ENCODE measurements around the gene MRPS31. TPM values are rescaled to one million over a fixed set of nuclear protein-coding genes. Genes with fewer than 3 reads are reported as not detected.
"Not testable (repeated sequence)": the region's sequence is repeated elsewhere in the genome, so short reads cannot be mapped to it uniquely, and the experiment has no call there.

The MRPS31 gene
- polyA plus RNA-seq, 4 donors, result 32.7 to 54.3 (median 48.6) TPM

DNA sequence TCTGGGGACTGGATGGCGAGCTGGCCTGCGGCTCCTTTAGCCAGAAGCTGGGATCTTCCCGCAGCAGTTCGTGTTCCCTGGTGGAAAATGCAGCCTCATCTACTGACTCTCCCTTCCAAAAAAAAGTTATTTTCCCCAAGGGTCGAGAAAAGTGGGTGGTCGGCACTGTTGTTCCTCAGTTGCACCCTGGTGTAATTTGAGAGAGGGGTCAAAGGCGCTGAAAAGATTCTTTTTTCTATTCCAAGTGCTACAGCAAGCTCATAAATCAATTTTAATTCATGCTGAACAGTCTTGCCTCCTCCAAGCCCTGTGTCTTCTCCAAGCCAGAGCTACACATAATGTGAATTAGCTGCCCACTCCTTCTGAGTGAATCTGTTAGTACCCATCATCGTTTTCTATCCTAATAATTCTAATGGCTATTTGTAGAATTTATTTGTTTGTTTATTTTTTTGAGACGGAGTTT lies 19.2 kb upstream of the MRPS31 start:
- peak in 1 of 4 donors; percentile 20 for DNase-seq (ENCODE audit: low read depth in 4 of 4, low spot score in 3 of 4)

DNA sequence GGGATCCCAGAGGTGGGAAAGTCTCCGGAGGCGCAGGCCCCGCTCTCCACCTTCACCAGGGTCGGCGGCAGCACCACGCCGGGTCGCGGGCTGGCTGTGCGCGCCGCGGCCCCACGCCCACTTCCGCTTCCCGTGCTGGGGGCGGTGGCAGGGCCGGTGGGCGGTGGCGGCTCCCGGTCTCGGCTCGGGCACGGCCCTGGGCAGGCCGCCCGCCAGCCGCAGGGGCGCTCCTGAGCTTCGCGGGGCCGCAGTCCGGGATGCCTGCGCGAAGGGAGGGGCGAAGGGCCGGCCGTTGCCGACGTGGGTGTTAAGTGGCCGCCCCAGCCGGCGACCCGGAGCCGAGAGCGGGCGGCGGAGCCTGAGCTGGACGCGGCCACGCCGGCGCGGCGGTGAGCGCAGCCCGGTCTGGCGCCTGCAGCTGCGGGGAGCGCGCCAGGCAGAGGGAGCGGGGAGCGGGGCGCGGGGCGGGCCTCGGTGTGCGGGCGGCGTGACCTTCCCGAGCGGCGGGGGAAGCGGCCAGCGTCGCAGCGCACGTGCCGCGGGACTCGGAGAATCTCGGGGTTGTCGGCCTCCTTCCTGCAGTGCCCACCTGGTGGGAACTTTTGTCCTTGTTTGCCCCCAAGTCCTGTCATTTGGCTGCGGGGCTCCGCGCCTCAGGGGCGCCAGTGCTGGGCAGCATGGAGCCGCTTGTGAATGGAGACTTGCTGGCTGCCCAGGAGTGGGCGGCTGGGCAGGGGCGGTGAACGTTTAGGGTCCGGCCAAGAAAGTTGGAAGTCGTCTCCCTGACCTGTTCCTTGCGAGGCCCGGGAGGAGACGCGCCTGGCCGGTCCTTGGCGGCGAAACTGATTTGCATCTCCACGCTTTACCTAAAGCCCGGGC lies 18.5 kb upstream of the MRPS31 start, which contains the start of gene SLC25A15:
TSS of gene SLC25A15 (plus strand) at position 337 of the 879 bp plus-strand sequence. CDS start 3,616 bp downstream, outside the sequence.
- peak in 3 of 4 donors; percentile 39 to 63 (median 59) for DNase-seq (ENCODE audit: low read depth in 4 of 4, low spot score in 3 of 4)

DNA sequence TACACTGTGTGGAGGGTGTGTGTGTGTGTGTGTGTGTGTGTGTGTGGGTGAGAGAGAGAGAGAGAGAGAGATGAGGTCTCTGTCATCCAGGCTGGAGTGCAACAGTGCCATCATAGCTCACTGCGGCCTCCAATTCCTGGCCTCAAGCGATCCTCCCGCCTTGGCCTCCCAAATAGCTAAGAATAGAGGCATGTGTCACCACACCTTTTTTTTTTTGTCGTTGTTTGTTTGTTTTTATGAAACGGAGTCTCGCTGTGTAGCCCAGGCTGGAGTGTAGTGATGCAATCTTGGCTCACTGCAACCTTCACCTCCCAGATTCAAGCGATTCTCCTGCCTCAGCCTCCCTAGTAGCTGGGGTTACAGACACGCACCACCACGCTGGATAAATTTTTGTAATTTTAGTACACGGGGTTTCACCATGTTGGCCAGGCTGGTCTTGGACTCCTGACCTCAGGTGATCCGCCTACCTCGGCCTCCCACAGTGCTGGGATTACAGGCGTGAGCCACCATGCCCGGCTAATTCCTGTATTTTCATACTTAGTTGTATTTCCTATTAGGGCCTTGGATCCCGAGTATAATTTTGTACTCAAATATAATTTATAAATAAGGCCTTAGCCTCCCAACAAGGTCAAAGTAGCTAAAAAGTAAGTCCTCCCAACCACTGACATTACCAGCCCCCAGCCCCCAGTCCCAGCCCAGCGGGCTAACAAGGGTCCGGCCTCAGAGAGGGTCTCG lies 17.7 kb upstream of the MRPS31 start:
- not testable (repeated sequence) for DNase-seq (ENCODE audit: low read depth in 4 of 4, low spot score in 3 of 4)

DNA sequence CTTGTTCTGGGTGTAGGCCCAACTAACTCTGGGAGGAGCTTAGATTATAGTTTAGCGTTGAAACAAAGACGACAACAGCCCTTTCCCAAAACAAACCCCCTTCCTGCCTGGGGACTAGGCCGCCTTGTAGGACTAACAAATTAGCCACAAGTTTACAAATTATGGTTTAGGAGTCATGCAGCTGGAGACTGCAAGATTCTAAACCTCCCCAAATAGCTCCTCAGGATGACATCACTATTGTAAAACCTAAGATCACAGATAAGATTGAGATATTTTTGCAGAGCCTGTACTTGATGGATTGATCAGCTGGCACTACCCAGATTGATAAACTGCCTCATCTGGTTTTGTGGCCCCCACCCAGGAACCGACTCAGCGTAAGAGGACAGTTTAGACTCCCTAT lies 16.1 kb upstream of the MRPS31 start:
- DNase-seq (ENCODE audit: low read depth in 4 of 4, low spot score in 3 of 4), result no peak

DNA sequence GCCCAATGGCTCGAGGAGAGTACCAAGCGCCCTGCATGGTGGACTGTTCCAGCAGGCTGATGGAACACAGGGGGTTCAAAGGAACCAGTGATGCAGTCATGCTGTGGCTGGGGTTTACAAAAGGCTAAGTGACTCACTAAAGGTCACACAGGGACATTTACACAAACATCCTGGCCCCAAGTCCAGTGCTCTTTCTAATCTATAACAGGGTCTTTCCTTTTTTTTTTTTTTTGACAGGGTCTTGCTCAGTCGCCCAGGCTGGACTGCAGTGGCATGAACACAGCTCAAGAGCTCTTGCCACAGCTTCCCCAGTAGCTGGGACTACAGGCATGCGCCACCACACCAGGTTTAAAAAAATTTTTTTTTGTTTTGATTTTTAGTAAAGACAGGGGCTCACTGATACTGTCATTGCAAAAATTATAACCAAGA lies 15.6 kb upstream of the MRPS31 start:
- DNase-seq (ENCODE audit: low read depth in 4 of 4, low spot score in 3 of 4), result no peak

DNA sequence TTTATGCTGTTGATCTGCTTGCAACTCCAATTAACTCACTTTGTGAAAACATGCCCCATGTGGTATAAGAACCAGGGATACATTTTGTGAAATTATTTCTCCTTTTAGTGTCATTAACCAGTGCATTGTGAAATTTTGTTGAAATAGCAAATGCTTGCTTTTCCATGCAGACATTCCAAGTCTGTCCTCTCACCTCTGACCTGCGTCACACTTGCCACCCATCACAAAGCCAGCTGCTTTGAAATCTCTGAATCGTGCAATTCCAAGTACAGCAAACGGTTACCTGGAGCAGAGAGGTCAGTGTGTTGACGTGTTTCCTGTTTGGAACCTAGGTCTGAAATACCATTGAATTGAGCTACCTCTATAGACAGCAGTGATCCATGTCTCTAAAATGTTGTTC lies 13.6 kb upstream of the MRPS31 start:
- DNase-seq (ENCODE audit: low read depth in 4 of 4, low spot score in 3 of 4), result no peak

DNA sequence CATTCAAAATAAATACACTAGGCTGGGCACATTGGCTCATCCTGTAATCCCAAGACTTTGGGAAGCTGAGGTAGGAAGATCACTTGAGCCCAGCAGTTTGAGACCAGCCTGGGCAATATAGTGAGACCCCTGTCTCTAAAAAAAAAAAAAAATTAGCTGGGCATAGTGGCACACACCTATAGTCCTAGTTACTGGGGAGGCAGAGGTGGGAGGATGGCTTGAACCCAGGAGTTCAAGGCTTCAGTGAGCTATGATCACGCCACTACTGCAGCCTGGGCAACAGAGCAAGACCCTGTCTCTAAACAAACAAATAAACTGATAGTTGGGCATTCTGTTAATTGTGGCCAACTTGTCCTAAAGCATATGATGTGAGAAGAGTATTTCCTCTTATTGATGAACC lies 12.0 kb upstream of the MRPS31 start:
- not testable (repeated sequence) for DNase-seq (ENCODE audit: low read depth in 4 of 4, low spot score in 3 of 4)

DNA sequence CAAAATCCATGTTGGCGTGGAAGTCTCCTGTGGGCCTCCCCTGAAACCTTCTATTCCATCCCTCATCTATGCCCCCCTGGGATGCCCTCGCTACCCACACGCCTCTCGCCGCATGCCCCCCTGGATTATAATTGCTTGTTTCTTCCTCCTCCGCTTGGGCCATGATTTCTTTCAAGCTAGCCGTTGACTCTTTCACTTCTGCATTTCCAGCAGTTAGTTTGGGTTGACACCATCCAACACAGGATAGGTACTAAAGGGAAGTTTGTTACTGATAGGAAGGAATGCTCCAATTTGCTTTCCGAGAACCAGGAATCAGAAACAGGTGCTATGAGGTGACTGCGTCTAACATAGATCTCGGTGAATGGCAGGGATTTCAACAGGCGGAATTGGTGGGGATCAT lies 10.7 kb upstream of the MRPS31 start:
- no peak for DNase-seq (ENCODE audit: low read depth in 4 of 4, low spot score in 3 of 4)

DNA sequence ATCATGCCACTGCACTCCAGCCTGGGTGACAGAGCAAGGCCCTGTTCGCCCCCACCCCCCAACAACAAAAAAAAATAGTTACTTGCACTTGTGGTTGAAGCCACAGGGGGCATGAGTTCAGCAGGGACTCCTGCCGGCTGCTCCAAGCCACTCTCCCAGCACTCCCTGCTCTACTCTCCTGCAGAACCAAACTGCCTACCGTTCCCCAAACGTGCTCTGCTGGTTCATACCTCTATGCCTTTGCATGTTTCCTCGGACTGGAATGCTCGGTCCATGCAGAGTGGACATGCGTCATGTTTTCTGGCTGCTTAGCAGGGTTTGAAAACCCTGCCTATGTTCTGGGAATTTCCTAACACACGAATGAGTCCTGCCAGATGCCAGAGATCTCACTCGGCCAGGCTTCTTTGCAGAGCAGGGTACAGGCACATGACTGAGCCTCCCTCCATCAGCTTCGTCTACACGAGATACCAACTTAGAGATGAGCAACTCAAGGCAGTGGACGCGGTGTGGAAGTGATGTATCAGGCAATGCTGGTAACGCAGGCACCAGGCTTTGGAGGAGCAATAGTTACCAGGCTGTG lies 9.9 kb upstream of the MRPS31 start:
- DNase-seq (ENCODE audit: low read depth in 4 of 4, low spot score in 3 of 4), result no peak

DNA sequence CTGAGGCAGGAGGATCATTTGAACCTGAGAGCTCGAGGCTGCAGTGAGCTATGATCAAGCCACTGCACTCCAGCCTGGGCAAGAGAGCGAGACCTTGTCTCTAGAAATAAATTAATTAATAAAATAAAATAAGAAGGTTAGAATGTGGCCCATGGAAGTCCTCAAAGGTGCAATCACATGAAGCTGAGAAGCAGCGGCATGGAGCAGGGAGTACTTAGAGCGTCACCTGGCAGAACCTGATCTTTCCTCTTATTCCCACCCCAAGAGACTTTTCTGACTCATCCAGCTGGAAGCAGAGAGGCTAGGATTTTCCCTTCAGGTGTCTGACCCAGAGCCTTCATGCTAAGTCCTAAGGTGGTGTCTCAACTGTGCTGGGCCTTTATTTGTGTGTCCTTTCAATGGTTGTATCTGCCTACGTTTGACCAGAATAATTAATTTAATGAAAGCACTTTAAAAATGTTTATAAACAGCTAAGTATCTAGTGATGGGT lies 8.9 kb upstream of the MRPS31 start:
- no peak for DNase-seq (ENCODE audit: low read depth in 4 of 4, low spot score in 3 of 4)

DNA sequence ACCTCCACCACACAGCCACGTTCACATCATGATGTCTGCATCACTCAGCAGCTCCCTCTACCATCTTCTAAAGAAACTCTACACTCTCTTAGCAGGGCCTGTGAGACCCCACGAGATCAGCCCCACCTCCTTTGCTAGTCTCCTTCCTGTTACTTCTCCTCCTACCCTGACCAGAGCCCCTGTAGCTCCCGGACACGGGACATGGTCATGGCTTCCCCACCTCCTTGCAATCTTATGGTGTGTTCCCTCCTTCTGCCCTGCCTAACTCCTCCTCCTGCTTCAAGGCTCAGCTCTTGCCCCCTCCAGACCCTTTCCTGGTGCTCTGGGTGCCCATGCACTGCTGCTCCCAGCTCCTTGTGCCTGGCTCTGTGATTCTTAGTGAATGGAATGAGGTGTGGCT lies 8.1 kb upstream of the MRPS31 start:
- DNase-seq (ENCODE audit: low read depth in 4 of 4, low spot score in 3 of 4), result no peak

DNA sequence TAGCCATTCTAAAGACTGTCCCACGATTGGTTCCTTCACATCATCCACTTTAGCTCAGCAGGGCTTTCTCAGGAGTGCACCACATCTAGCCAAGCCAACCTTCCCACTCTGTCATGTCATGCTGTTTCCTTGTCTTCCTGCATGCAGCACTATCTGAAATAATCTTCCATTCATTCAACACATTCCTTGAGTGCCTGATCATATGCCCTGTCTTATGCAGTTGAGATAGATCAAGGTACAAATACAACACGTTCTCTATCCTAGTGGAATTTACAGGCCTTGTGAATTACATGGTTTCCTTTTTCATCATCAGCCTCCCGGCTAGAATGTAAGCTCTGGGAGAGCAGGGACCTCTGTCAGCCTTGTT lies 6.8 kb upstream of the MRPS31 start:
- DNase-seq (ENCODE audit: low read depth in 4 of 4, low spot score in 3 of 4), result no peak

DNA sequence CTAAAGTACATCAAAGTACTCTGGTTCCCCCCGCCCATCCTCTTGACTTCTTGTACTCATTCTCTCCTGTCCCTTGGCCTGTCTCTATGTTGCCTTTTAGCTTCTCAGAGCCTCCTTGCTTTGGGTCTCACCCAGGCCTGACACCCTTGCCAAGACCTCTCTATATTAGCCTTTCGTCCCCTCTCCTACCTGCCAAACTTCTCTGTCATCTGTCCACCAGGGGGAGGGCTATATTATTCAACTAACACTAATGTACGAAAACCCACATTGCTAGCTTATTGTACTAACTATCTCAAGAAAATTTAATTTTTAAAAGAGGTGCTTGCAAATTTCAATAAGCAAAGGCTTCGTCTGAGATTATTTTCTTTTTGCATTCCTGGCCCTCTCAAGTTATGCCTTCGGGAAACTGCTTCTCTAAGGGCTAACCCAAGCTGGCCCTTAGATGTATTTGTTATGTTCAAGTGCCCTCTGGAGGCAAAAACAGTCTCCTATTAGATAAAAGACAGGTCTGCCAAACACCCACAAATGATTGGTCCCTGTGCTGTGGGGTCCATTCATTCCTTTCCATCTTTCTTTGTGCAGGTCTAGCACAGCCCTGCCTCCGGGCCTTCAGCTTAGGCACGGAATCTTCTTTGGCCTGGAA lies 6.3 kb upstream of the MRPS31 start:
- DNase-seq (ENCODE audit: low read depth in 4 of 4, low spot score in 3 of 4), result peak; percentile 22 to 39 (median 30)

DNA sequence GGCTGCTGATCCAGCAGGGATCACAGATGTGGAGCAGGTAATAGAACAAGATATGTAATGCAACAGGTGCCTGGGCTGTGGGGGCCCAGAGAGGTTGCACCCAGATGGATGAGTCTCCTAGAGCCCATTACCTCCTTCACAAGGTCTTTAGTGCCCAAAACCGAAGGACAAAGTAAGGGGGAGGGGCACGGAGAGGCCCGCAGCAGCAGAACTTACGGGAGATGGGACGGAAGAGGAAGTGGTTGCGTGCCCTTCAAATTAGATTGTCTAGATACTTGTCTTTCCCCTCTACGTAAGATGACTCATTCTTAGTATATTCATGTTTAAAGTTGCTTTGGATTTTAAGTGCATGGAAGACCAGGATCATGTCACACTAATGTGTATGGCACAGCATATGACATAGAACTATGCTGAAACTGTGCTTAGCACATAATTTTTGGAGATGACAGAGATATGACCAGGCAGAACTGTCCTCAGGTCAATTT lies 5.7 kb upstream of the MRPS31 start:
- no peak for DNase-seq (ENCODE audit: low read depth in 4 of 4, low spot score in 3 of 4)

DNA sequence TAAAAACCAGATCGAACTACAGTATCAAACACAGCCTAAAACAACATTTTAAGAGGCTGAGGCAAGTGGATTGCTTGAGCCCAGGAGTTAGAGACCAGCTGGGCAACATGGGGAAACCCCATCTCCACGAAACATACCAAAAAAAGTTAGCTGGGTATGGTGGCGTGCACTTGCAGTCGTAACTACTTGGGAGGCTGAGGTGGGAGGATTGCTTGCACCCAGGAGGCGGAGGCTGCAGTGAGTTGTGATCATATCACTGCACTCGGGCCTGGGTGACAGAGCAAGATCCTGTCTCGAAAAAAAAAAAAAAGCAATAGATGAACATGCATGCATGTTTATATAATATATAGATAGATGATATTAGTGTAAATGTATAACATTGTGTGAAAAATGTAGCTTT lies 5.2 kb upstream of the MRPS31 start:
- DNase-seq (ENCODE audit: low read depth in 4 of 4, low spot score in 3 of 4), result no peak

DNA sequence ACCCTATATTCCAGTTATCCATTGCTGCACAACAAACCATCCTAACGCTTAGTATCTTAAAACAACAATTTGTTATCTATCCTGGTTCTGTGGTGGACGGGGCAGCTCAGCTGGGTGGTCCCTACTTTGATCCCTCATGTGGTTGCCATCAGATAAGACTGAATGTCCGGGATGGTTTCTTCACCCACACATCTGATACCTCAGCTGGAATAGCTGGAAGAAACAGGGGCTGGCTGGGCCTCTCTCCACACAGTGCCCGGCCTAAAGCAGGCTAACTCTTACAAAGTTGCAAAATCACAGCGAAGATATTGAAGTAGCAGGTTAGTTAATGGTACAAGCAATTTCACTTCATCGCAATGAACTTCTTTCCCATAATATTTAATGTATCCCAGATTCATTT lies 3.7 kb upstream of the MRPS31 start:
- no peak for DNase-seq (ENCODE audit: low read depth in 4 of 4, low spot score in 3 of 4)

DNA sequence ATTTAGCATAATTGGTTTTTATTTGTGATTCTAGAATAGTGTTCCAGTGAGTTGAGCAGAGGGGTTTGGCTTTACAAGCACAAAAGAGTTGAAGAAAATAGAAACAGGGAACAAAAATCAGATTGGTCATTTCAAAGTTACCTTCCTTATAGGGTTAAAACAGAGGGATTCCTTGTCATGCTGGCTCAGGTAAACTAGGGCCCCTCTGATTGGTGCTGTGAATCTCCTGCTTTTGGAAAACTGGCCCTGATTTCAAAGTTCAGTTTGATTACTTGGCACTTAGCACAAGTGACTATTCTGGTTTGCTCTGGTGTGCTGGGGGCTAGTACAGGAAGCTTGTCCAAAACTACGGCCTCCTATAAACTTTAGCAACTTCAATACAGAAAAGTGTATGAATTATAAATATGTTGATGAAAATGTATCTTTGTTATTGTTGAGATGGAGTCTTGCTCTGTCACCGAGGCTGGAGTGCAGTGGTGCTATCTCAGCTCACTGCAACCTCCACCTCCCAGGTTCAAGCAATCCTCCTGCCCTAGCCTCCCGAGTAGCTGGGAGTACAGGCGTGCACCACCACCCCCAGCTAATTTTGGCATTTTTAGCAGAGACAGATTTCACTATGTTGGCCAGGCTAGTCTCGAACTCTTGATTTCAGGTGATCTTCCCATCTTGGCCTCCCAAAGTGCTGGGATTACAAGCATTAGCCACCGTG lies 1.9 kb upstream of the MRPS31 start:
- DNase-seq (ENCODE audit: low read depth in 4 of 4, low spot score in 3 of 4), result no peak

DNA sequence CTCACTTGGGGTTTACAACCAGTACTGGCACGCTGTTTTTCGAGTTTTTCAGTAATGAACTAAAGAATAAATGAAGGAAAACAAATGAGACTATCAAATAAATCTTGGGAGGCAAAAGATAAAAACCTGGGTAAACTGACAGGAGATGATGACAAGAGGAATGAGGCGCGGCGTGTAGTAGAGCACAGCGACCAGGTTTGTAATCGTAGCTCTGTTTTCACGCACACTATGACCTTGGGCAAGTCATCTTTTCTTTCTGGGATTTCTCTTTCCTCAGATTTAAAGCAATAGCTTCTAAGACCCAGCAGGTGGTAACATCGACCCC lies 419 bp downstream of the MRPS31 start:
- DNase-seq (ENCODE audit: low read depth in 4 of 4, low spot score in 3 of 4), result peak in 1 of 4 donors; percentile 7

DNA sequence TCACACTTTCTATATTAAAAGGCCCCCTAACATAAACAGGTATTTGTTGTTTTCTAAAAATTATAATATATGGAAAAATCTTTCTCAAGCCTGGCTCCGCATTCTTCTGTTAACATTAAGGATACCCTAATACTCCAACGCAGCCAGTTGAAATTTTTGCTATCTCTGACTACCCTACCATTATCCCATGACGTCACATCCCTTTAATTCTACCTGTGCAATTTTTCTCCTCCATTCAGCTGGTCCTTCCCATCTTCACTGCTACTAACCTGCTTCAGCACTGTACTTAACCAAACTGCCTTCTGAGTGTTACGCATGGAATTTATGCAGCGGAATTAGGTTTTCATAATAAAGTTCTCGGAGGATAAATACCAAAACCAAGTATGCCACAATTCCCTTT lies 1.0 kb downstream of the MRPS31 start:
- no peak for DNase-seq (ENCODE audit: low read depth in 4 of 4, low spot score in 3 of 4)

DNA sequence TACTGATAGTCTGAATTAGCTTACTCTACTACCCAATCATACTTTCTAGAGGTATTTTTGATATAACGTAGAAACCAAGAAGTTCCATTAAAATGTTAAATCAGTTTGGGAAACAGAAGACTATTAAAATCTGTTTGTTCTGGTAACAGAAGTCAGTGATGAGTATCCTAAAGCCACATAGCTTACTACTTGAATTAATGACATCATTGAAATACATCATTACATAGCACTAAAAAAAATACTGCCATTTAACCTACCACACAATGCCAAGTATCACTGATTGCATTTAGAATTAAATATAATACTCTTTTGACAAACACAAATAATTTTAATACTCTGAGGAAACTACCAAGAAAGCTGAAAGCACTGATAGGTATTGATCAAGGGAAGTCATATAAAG lies 5.4 kb downstream of the MRPS31 start:
- no peak for DNase-seq (ENCODE audit: low read depth in 4 of 4, low spot score in 3 of 4)

Measured in left renal pelvis (tissue), 4 donors.